ENCODE data around the gene ROPN1B. TPM values are rescaled to one million over a fixed set of nuclear protein-coding genes. Genes with fewer than 3 reads are reported as not detected.

Gene ROPN1B
- total RNA-seq, 4 donors from 2014 or later, result 0.56 TPM; not detected in 3

DNA sequence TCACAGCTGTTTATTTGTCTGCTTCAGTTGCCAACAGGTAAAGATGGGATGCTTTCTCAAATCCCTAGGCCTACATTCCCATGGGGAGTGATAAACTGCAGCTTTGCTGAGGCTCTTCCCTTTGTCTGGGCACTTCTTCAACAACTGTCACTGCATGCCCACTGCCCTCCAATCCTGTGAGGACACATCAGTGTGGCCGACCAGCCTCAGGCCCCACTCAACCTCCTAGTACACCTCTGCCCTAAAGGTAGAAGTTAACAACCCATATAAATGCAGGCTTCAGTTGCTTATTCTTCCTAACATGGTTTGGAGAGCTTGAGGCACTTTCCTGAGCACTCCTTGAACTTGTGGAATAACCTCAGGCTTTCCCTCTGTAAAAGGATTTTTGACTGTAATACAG lies 49.6 kb downstream of the ROPN1B start:
- ATAC-seq (ENCODE audit: low FRiP score) (no peak), DNase-seq (ENCODE audit: low spot score) (no peak)
- TF ChIP-seq, protein P1, sequence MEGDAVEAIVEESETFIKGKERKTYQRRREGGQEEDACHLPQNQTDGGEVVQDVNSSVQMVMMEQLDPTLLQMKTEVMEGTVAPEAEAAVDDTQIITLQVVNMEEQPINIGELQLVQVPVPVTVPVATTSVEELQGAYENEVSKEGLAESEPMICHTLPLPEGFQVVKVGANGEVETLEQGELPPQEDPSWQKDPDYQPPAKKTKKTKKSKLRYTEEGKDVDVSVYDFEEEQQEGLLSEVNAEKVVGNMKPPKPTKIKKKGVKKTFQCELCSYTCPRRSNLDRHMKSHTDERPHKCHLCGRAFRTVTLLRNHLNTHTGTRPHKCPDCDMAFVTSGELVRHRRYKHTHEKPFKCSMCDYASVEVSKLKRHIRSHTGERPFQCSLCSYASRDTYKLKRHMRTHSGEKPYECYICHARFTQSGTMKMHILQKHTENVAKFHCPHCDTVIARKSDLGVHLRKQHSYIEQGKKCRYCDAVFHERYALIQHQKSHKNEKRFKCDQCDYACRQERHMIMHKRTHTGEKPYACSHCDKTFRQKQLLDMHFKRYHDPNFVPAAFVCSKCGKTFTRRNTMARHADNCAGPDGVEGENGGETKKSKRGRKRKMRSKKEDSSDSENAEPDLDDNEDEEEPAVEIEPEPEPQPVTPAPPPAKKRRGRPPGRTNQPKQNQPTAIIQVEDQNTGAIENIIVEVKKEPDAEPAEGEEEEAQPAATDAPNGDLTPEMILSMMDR (IDR thresholded peaks at IDR 0.05), result no peak

- no peak for ATAC-seq (ENCODE audit: low FRiP score)
- DNase-seq (ENCODE audit: low spot score), result no peak
- TF ChIP-seq, protein P1 (IDR thresholded peaks at IDR 0.05), result no peak
These were observed 50.0 kb downstream of the ROPN1B start for GRCh38 chr3:126018995-126019394.

DNA sequence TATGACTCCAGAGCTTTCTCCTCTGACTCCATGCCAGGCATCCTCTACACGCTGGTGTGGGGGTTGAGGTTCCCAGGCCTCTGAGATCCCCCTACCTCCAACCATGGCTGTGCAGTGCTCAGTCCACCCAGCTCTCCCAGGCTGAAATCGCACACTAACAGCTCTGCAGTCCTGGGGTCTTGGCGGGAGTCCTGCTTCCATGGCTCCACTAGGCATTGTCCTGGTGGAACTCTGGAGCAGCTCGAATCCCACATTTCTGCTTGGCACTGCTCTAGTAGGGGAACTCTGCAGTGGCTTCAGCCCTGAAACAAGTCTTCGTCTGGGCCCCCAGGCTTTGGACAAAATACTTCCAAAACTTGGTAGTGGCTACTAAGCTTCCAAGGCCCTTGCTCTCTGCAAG lies 50.7 kb downstream of the ROPN1B start:
- TF ChIP-seq, protein P1 (IDR thresholded peaks at IDR 0.05), result no peak
- DNase-seq (ENCODE audit: low spot score) (no peak), ATAC-seq (ENCODE audit: low FRiP score) (no peak)

DNA sequence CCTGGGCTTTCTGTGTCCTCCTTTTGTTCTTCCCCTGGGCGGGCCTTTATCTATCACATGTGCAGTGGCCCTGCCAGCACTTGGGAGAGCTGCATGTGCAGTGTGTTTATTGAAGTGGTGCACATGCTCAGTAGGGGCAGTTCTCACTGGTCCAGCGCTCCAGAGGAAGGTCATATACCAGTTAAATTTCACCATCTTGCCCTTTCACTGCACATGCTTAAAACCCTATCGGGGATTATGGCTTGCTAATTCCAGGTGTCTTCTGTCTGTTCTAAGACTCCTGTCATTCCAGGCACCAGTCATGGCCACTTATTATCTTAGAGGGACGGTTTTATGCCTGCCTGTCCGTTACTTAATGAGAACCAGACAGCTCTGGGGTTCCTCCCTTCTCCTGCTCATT lies 52.2 kb downstream of the ROPN1B start:
- TF ChIP-seq, protein P1 (IDR thresholded peaks at IDR 0.05), result no peak
- DNase-seq (ENCODE audit: low spot score) (no peak), ATAC-seq (ENCODE audit: low FRiP score) (no peak)

- TF ChIP-seq, protein P1 (IDR thresholded peaks at IDR 0.05), result no peak
- ATAC-seq (ENCODE audit: low FRiP score) (no peak), DNase-seq (ENCODE audit: low spot score) (no peak)
These were observed 52.7 kb downstream of the ROPN1B start for GRCh38 chr3:126021702-126022101.

- TF ChIP-seq, protein P1 (IDR thresholded peaks at IDR 0.05), result no peak
- DNase-seq (ENCODE audit: low spot score) (no peak), ATAC-seq (ENCODE audit: low FRiP score) (no peak)
These were observed 53.9 kb downstream of the ROPN1B start for GRCh38 chr3:126022741-126023359.

- ATAC-seq (ENCODE audit: low FRiP score) (no peak), DNase-seq (ENCODE audit: low spot score) (no peak)
- TF ChIP-seq, protein P1 (IDR thresholded peaks at IDR 0.05), result no peak
These were observed 54.4 kb downstream of the ROPN1B start for GRCh38 chr3:126023390-126023789.

All from omental fat pad (tissue), 4 donors.